Activated CD4-positive, alpha-beta T cell treated with anti-CD3 and anti-CD28 coated beads for 1 hour (primary cell): ENCODE measurements around the gene PDLIM5.
"Not testable (repeated sequence)": the region's sequence is repeated elsewhere in the genome, so short reads cannot be mapped to it uniquely, and the experiment has no call there.

Experiments
- DNase-seq: peaks from one replicate; pipeline ENCODE4 v3.0.0-alpha.2; 2020

PDLIM5 gene

DNA sequence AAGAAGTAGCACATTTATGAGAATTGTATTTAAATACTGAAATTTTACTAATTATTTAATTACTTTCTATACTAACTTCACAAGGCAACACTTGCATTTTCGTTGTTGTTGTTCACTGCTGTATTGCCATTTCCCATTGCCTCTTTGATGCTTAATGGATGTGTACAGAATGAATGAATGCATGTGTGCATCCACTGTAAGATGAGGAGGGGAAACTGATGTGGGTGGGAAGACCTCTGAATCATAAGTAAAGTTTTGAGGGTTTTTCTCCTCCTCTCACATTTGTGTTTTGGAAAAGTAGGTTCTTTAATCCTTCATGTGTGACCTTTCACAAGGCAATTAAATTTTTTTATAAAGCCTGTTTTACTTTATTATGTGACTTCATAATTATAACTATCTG, 46.8 kb downstream of the PDLIM5 start:
- no peak for DNase-seq

DNA sequence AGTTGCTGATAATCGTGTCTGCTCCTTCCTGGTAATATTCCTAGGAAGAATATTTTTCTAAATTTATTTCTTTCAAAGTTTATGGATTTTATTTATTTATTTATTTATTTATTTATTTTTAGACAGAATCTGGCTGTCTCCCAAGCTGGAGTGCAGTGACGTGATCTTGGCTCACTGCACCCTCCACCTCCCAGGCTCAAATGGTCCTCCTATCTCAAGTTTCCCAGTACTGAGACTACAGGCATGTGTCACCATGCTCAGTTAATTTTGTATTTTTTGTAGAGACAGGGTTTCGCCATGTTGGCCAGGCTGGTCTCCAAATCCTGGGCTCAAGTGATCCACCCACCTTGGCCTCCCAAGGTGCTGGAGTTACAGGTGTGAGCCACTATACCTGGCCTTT, 48.9 kb downstream of the PDLIM5 start:
- no peak for DNase-seq

DNA sequence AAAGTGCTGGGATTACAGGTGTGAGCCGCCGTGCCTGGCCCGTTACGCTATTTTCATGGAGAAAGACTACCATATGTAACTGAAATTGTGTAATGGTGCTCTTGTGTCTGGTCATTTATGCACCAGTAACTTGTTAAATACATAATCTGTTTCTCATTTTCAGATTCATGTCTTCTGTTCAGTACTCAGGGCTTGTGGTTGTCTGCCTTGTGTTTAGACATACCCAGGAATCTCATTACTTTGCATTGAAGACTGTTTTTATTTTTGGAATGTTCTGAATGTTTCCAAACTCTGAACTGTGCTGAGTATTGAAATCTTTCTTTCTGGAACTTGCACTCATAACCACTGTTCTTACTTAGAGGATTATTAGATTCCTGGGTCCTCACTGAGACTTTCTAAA, 52.8 kb downstream of the PDLIM5 start:
- no peak for DNase-seq

DNA sequence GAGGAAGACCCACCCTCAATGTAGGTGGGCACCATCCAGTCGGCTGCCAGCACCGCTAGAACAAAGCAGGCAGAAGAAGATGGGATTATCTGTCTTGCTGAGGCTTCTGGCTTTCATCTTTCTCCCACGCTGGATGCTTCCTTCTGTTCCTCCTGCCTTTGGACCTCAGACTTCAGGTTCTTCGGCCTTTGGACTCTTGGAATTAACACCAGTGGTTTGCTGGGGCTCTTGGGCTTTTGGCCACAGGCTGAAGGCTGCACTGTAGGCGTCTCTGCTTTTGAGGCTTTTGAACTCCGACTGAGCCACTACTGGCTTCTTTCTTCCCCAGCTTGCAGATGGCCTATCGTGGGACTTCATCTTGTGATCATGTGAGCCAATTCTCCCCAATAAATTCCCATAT, 55.1 kb downstream of the PDLIM5 start:
- no peak for DNase-seq

DNA sequence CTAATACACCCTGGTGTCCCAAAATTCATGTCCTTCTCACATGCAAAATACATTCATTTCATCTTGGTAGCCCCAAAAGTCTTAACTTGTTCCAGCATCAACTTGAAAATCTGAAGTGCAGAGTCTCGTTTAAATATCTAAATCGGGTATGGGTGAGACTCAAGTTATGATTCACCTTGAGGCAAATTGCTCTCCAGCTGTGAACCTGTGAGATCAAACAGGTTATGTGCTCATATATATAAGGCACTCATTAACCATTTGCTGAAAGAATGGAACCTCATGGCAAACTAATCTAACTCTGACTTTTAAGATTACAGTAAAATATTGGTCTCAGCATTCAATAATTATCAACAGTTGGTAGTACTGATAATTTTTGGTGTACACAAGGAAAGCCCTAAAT, 55.5 kb downstream of the PDLIM5 start:
- no peak for DNase-seq

DNA sequence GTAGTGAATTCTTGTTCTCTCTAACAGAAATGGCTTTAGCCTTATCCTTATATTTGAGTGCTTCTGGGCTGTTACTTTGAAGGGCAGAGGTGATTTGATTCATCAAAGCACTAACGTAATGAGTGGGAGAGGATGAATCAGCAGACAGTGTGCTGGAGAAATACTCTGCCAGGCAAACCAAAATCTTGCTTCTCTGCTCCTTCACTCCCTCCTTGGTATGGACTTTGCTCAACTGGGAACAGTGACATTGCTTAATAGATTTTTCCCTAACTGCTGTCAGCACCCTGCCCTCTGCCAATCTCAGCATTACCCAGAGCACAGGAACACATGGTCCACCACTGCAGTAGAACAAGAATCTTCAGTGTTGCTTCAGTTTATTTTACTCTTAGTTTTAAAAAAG, 56.0 kb downstream of the PDLIM5 start:
- DNase-seq = no peak

DNA sequence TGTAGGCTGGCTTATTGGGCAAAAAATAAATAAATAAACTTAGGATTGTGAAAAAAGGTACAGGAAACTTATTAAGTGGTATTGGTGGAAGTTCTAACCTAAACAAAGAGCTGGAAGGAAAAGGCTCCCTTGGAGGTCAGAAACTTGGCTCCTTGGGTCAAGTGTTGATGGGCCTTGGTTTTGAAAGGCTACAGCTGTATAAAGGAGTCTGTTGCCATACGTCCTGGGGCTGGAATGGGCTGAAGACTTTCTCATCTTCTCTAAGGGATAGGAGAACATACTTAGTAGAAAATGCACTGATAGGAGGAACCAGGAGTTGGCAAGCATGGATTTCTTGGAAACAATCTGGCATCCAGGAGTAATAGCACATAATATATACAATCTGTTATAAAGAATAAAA, 56.6 kb downstream of the PDLIM5 start:
- DNase-seq = no peak

DNA sequence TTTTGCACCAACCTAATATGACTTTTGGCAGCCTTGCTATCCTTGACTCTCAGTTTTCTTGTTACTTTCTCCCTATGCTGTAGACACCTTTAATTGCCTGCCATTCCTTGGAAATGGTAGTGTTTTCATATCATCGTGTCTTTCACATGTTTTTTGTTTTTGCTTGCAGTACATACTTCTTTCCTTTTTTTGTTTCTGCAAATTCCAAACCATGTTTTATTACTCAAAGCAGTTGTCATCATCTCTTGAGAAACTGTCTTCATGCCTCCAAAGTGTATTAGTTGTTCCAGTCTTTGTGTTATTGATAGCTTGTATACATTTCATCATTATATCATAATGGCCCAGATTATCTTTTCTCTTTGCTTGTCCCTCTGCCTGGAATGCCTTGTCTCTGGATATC, 57.1 kb downstream of the PDLIM5 start:
- DNase-seq = no peak

DNA sequence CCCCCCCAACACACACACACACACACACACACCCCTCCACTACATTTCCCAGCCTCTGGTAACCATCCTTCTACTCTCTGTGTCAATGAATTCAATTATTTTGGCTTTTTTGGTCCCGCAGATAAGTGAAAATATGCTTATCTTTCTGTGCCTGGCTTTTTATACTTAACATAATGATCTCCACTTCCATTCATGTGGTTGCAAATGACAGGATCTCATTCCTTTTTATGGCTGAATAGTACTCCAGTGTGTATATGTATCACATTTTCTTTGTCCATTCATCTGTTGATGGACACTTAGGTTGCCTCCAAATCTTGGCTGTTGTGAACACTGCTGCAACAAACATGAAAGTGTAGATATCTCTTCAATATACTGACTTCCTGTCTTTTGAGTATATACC, 59.8 kb downstream of the PDLIM5 start:
- no peak for DNase-seq

DNA sequence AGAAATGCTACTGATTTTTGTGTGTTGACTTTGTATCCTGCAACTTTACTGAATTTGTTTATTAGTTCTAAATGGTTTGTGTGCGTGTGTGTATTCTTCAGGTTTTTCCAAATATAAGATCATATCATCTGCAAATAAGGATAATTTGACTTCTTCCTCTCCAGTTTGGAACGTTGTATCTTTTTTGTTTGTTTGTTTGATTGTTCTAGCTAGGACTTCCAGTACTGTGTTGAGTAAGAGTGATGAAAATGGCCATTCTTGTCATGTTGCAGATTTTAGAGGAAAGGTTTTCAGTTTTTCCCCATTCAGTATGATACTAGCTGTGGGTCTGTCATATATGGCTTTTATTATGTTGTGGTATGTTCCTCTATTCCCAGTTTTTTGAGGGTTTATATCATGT, 61.8 kb downstream of the PDLIM5 start:
- DNase-seq = not testable (repeated sequence)

DNA sequence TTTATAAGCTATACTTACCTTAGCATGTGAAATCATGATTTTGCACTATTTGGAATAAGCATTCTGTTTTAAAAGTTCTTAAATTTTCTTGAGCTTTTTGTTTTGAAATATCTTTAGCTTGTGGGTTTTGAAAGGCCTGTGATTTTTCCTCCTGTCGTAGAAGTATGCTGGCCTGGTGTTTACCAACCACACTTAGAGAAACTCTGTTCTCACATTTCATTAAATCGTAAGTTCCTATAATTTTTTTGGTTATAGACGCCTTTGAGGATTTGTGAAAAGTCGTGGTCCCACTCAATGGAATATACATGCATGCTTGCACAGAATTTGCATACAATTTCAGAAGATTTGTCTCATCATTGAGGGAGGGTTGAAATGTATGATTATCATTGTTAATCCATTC, 63.6 kb downstream of the PDLIM5 start:
- DNase-seq = no peak

DNA sequence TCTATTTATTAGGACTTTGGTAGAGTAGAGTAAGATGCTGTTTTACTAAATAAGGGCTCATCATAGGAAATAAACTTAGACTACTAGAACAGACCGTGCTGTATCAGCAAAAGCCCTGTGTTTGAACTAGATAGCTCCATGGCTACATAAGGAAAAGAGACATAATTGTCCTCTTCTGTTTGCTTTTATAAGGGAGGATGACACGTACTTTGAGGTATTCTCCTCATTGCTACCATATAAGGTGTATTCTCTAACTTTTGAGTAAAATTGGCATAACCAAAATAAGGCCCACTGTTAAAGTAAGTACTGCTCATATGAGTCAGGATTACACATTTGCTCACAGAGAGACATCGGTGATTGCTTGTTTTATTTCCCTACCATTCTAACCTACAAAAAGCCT, 64.3 kb downstream of the PDLIM5 start:
- no peak for DNase-seq

DNA sequence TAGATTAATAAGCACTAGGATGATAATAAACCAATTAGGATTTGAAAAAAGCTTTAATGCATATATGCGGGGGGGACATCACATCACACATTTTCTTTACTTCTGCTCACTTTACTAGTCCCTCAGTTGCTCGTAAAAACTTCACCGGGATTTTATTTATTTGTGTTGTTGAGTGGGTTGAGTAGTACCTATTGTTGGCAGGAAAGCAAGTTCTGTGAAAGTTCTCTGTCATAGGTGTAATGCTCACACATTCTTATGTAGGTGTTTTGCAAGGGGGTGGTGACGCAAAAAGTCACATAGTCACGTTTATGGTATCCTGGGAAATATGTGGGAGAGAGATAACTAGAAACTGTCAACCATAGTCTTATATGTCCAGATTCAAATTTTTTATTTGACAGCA, 65.3 kb downstream of the PDLIM5 start:
- no peak for DNase-seq

DNA sequence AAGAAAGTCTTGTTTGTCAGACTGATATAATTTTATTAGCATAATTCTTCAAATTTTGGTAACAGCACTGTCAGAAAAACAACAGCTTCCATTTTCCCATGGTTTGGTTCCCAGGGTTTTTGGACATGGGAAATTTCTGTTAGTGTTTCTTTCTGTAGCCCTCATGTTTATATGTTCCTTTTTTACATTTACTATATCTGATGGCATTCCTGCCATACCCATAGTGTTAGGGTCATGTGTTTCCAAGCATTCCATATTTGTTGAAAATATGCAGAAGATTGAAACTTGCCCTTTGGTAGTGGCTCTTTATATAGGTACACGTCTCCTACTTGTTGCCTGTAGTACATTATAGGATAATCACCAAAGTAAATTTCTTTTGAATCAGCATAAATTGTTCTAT, 65.8 kb downstream of the PDLIM5 start:
- DNase-seq = no peak

DNA sequence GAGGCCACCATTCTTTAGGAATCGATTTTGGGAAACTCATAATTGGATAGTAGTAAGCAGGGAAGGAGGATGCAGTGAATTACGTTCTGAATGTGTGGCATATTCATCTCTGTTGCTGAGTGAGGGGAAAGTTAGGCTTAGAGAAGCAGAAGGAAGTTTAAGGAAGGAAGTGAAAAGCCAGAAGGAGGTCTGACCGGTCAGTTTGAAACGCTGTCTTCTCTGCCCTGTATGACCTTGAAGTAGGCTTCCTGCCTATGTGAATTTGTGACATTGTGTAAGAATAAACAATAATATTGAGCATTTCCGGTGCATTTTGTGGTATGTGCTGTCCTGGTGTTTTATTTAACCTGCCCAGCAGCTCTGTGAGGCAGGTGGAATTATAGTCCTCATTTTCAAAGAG, 67.3 kb downstream of the PDLIM5 start:
- no peak for DNase-seq

DNA sequence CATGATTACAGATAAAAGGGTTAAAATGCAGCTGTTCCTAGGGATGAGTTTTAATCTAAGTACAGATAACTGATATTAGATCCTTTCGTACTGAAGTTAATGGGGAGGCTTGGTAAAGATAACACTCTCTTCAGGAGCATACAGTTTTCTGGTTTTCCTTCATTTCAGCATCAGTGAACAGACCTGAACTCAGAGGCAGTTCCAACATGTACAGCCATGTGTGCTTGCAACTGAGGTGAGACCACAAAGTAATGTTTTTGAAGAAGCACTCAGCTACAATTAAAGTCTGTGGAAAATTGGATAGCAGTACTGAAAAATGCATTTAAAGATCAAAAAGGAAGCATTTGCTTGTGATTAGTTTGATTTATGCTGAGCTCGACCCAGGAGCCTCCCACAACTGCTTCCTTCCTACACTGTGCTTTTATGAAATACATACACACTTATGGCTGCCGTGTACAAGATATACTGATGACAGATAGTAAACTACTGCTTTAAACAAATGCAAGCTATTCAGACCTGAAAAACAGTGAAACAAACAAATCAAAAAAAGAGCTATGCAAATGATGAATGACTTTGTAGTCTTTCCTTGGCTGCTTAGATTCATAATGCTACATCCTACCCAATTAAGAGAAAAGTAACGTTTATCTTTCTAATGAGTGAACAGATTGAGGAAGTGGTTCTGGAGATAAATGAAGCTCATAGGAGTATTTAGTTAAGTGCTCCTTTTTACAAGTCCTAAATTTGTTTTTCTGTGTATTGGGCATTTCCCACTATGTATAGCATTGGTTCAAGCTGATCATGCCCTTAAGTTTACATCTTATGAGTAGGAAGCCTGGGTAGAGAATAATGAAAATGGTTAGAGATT, 68.4 kb downstream of the PDLIM5 start:
- no peak for DNase-seq

DNA sequence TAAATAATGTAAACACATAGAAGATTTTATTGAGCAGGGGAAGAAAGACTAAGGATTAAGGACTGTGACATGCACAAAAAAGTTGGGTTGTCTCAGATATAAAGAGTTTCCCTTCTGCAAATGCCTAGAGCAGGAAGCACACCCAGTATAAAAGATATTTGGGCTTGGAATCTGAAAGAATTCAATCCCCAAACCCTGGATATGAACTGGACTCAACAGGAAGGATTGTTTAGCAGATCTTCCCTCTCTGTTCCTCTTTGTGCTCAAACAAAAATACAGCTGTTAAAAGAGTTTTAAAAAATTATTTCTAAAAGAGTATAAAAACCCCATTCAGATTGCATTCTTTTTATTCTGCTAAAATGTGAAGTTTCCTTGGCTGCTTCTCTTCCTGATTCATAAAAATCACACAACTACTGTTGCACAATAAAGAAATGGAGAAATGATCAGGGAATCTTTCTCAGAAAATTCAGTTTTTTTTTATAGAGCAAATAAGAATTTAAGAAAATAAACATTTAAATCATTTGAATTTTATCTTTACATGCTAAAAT, 71.4 kb downstream of the PDLIM5 start:
- no peak for DNase-seq

DNA sequence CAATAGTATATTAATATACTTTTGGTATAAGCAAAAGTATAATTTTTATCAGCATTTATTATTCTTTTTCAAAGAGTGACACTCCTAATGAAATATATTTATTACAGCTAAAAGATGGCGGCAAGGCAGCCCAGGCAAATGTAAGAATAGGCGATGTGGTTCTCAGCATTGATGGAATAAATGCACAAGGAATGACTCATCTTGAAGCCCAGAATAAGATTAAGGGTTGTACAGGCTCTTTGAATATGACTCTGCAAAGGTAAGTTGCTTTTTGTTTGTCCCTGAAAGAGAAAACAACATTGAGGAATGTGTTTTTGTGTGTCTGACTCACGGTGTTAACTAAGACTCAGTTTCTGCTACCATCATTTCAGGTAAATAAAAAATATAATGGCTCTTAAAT, 71.9 kb downstream of the PDLIM5 start:
- DNase-seq = no peak

DNA sequence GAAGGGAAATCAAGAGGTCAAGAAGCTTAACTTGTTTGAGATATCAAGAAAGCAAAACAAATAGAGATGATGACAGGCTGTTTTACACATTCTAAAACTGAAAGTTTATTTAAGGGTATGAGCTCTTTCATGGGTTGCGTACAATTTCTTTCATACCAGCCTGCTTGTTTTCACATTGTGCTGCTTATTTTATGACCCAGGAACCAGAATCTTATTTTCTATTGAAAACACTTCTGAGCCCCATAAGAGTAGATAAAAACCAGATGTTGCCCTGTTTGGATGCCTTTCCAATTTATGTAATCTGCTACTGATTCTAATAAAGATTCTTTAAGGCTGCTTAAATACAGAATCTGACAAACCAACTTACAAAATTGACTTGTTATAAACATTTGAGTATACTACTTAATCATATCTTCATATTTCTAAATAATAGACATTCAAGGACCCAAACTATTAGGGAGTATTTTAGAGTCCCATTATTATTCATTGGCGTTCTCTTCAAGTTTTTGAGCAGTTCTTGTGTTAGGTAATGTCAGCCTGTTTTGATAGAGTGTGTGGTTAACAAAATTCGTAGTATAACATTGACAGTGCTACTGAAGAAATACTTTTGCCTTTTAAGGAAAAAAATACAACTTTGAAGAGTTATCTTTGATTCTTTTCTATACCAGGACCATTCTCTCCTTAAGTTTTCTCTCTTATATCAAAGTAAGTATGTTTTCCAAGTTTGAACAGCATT, 74.4 kb downstream of the PDLIM5 start:
- no peak for DNase-seq

DNA sequence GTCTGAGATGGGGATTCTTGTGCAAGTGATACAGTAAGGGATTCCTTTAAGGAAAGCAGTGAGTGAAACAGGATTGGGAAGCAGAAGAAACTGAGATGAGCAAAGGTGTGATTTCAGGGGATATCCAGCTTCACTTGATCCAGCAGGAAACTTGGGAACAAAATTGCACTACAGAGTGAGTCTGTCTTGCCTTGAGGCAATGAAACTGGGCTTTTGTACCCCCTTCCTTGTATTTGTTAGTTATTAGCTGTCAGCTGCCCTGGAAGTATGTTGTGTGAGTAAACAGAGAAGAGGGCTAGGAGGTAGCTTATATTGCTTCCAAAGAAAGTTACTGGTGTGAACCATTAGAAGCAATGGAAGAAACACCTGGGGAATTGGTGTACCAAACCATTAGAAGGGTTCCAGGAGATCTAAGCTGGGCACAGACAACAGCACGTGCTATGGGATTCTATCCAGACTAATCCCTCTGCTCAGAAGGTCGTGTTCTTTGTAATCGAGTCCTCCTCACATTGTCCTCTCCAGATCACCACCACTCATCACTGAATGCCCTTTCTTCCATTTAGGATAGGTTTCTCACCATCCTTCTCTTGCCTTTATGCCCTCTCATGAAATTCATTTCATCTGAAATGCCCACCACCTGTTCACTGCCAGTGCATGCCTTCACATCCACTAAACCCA, 76.0 kb downstream of the PDLIM5 start:
- no peak for DNase-seq

DNA sequence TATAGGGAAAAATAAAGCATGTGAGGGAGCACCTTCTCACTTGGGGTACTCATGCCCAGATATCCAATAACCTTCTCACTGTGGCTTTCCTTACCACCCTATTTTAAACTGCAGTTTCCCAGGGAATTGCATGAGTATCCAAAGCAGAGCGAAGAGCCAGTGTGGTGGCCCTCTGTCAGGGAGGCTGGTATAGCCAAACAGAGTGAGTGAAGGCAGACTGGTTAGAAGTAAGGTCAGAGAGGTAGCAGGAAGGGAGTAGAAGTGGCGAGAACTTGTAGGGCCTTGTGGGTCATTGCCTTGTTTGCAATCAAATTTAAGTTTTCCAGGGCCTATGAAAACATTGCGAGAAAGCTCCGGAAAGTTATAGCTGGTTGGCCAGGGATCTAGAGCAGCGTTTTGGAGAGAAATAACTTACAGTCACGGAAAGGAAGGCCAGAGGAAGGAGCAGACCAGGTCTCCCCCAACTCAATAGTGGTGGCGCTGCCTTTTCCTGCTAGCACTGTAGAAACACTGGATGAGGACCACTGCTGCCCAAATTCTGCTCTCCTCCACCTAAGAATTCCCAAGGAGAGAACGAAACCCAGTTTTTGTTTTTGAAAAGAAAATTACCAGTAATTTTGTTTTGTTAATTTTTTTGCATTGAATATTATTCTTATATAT, 77.2 kb downstream of the PDLIM5 start:
- no peak for DNase-seq

DNA sequence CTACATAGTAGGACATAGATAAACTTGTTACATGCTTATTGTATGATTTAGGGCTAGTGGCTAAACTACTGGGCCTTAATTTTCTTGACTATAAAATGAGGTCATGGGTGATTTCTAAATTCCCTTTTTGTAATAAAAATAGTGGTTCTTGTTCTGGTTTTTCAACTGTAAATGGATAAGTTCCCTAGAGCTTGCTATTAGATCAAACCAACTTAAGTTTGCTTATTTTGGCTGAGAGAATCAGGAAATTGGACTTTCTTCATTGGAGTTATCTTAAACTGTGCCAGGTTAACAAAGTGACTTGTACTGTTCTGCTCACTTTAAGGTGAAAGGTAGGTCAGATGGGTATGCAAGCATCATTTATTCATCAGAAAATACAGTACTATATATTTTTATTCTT, 78.3 kb downstream of the PDLIM5 start:
- DNase-seq = no peak
